Colon (tissue), 2 donors: ENCODE measurements around the gene HARS1.
A peak's percentile ranks its signal among the peaks of the same experiment; 100 is the strongest.
"Not testable (repeated sequence)": the region's sequence is repeated elsewhere in the genome, so short reads cannot be mapped to it uniquely, and the experiment has no call there.

ENCODE experiments used
- FAIRE-seq: peaks from 2 replicates; lab custom pipeline; 2012; peaks lifted over from hg19 to GRCh38; lab: Jason Lieb, UNC
- donor health status: control.
- donor health status: control.

The HARS1 gene

GRCh38 chr5:140690941-140691924 lies at the start of gene HARS1, which contains the start of gene HARS2:
Gene HARS1 (minus strand): TSS chr5:140691370. CDS start chr5:140691304, 66 bp downstream.
Gene HARS2 (plus strand): TSS chr5:140691455. CDS start chr5:140691649, 194 bp downstream.
- no peak for FAIRE-seq

- FAIRE-seq, result no peak
Observed at GRCh38 chr5:140737486-140737885, 46.3 kb upstream of the HARS1 start.

GRCh38 chr5:140734354-140734753 lies 43.2 kb upstream of the HARS1 start:
- no peak for FAIRE-seq

GRCh38 chr5:140733098-140733497 lies 41.9 kb upstream of the HARS1 start:
- no peak for FAIRE-seq

GRCh38 chr5:140725799-140726471 lies 34.8 kb upstream of the HARS1 start:
- no peak for FAIRE-seq

GRCh38 chr5:140721395-140721794 lies 30.2 kb upstream of the HARS1 start:
- not testable (repeated sequence) for FAIRE-seq

- FAIRE-seq, result not testable (repeated sequence)
Observed at GRCh38 chr5:140720738-140721137, 29.6 kb upstream of the HARS1 start.

- no peak for FAIRE-seq
Observed at GRCh38 chr5:140718266-140718592, 27.1 kb upstream of the HARS1 start.

- FAIRE-seq, result not testable (repeated sequence)
Observed at GRCh38 chr5:140716238-140716637, 25.1 kb upstream of the HARS1 start.

- no peak for FAIRE-seq
Observed at GRCh38 chr5:140713562-140714094, 22.5 kb upstream of the HARS1 start.

GRCh38 chr5:140711794-140712193 lies 20.6 kb upstream of the HARS1 start:
- FAIRE-seq, result no peak

GRCh38 chr5:140710899-140711552 lies 19.9 kb upstream of the HARS1 start:
- FAIRE-seq, result peak; percentile 47

GRCh38 chr5:140708787-140709186 lies 17.6 kb upstream of the HARS1 start:
- not testable (repeated sequence) for FAIRE-seq

GRCh38 chr5:140707812-140708211 lies 16.6 kb upstream of the HARS1 start:
- FAIRE-seq, result no peak

GRCh38 chr5:140700177-140701144 lies 9.3 kb upstream of the HARS1 start, which contains the start of gene ZMAT2:
Gene ZMAT2 (plus strand): TSS chr5:140700447. CDS start chr5:140700461, 14 bp downstream.
- FAIRE-seq, result peak; percentile 87

GRCh38 chr5:140696891-140697492 lies 5.8 kb upstream of the HARS1 start:
- no peak for FAIRE-seq

GRCh38 chr5:140694276-140694675 lies 3.1 kb upstream of the HARS1 start:
- no peak for FAIRE-seq

- FAIRE-seq, result no peak
Observed at GRCh38 chr5:140690376-140690932, 716 bp downstream of the HARS1 start.

- FAIRE-seq, result no peak
Observed at GRCh38 chr5:140678993-140679392, 12.2 kb downstream of the HARS1 start.

GRCh38 chr5:140677947-140678346 lies 13.2 kb downstream of the HARS1 start:
- FAIRE-seq, result no peak
